Transverse colon (tissue), 3 donors: ENCODE data around the gene EGF.

Experiments used
- POLR2A ChIP-seq: fragments of 450-650 bp; IDR thresholded peaks from one replicate; pipeline ENCODE4 v1.6.1; 2016; ENCODE audit warnings: antibody characterized with exemption, mild to moderate bottlenecking, moderate library complexity
- TF ChIP-seq, protein P1 (sequence below), 5 experiments: fragments of 200-600 bp in 3 of 5; fragments of 450-650 bp in 2 of 5; sonication (generic) in 3 of 5; IDR thresholded peaks; 1 replicate in 2 of 5; 2 replicates in 3 of 5; pipeline ENCODE4 v1.5.1; 2016 to 2017; ENCODE audit warnings: antibody characterized with exemption in 5 of 5, inconsistent platforms in 3 of 5, mild to moderate bottlenecking in 2 of 5, moderate library complexity in 1 of 5

DNA sequence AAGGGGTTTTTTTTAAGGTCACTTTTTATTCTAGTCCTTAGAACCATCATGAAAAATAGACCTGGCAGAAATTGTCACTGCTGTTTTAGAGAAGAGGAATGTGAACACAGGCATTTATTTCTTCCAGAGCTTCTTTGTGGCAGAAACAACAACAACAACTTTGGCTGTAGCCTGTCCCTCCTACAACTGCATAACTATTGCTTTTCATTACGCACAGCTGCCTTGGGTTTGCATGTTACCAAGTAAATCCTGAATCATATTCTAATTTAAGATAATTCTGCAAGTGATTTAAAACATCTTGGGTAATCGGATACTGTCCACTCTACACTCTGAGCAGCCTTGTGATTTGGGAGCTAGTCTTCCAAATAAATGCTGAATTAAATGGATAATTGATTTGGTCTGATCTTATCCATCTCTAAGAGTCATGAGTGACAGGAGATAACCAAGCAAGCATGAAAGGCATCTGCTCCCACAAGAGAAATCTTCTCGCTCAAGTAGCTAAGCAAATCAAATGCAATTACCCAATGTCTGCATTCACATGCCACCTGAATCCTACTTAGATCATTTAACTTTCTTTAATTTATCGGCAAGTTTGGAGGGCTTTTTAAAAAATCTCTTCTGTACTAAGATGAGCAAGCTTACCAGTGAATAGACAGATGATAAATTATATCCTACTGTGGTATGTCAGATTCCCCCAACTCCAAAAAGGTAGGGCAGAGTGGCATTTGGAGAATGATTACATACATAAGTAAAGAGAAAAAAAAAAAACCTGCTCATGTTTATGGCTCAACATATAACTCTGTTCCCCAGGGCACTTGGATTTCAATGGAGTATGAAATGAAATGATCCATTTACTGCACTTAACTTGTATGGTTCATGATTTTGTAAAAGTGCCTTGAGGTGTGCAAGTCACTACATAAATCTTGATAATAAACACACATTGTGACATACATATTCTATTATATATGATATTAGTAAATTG is 73.6 kb downstream of the EGF start:
- TF ChIP-seq, protein P1, sequence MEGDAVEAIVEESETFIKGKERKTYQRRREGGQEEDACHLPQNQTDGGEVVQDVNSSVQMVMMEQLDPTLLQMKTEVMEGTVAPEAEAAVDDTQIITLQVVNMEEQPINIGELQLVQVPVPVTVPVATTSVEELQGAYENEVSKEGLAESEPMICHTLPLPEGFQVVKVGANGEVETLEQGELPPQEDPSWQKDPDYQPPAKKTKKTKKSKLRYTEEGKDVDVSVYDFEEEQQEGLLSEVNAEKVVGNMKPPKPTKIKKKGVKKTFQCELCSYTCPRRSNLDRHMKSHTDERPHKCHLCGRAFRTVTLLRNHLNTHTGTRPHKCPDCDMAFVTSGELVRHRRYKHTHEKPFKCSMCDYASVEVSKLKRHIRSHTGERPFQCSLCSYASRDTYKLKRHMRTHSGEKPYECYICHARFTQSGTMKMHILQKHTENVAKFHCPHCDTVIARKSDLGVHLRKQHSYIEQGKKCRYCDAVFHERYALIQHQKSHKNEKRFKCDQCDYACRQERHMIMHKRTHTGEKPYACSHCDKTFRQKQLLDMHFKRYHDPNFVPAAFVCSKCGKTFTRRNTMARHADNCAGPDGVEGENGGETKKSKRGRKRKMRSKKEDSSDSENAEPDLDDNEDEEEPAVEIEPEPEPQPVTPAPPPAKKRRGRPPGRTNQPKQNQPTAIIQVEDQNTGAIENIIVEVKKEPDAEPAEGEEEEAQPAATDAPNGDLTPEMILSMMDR (IDR thresholded peaks at IDR 0.05): no peak
- TF ChIP-seq POLR2A: no peak
